CD8-positive, alpha-beta memory T cell (primary cell): ENCODE results near the gene ACSM2A. TPM values are rescaled to one million over a fixed set of nuclear protein-coding genes. Genes with fewer than 3 reads are reported as not detected.
"Not testable (repeated sequence)": the region's sequence is repeated elsewhere in the genome, so short reads cannot be mapped to it uniquely, and the experiment has no call there.

Experiments used
- CTCF ChIA-PET: fragments of 350-600 bp; sonication (Branson Sonifier 250); formaldehyde crosslinking; loops from one replicate; lab custom pipeline; 2021; ENCODE audit warnings: antibody characterized with exemption; lab: Charles Lee
- POLR2A ChIA-PET: fragments of 350-600 bp; sonication (Branson Sonifier 250); formaldehyde crosslinking; loops from one replicate; lab custom pipeline; 2021; ENCODE audit warnings: antibody characterized with exemption; lab: Charles Lee
- DNase-seq, 5 donors: peaks; one replicate each; pipeline versions ENCODE4 v3.0.0 to v3.0.0-alpha.2; 2020 to 2022; ENCODE audit warnings: mixed read lengths in 1 of 5
- H3K27ac ChIP-seq: one replicate; pipeline ENCODE4 v1.7.0; 2013; ENCODE audit warnings: low read depth, mild to moderate bottlenecking, low read length, moderate library complexity
- H3K27me3 ChIP-seq: 2 replicates; pipeline ENCODE4 v1.7.0; 2013; ENCODE audit warnings: low read length, mild to moderate bottlenecking; ENCODE audit not compliant: insufficient read depth, poor library complexity, severe bottlenecking
- H3K36me3 ChIP-seq: 2 replicates; pipeline ENCODE4 v1.7.0; 2013; ENCODE audit warnings: mild to moderate bottlenecking, low read length, moderate library complexity; ENCODE audit not compliant: insufficient read depth
- H3K4me1 ChIP-seq: 2 replicates; pipeline ENCODE4 v1.7.0; 2013; ENCODE audit warnings: mild to moderate bottlenecking, low read length, moderate library complexity; ENCODE audit not compliant: insufficient read depth
- H3K4me3 ChIP-seq: 2 replicates; pipeline ENCODE4 v1.7.0; 2013; ENCODE audit warnings: mild to moderate bottlenecking, low read length
- H3K9me3 ChIP-seq: 2 replicates; pipeline ENCODE4 v1.7.0; 2013; ENCODE audit warnings: mild to moderate bottlenecking, low read length
- H3K27ac Mint-ChIP-seq, 8 donors: one replicate each; pipeline ENCODE4 v1.8.0; 2020 to 2021; ENCODE audit warnings: mixed read lengths in 8 of 8, mild to moderate bottlenecking in 6 of 8, inconsistent platforms in 3 of 8, moderate library complexity in 3 of 8
- H3K27me3 Mint-ChIP-seq, 2 donors: one replicate each; pipeline ENCODE4 v1.8.0; 2020 to 2021; ENCODE audit warnings: mixed read lengths in 2 of 2, mild to moderate bottlenecking in 1 of 2, moderate library complexity in 1 of 2
- H3K36me3 Mint-ChIP-seq, 3 donors: one replicate each; pipeline ENCODE4 v1.8.0; 2020 to 2021; ENCODE audit warnings: mixed read lengths in 3 of 3, inconsistent platforms in 1 of 3, mild to moderate bottlenecking in 1 of 3
- H3K4me1 Mint-ChIP-seq, 3 donors: one replicate each; pipeline ENCODE4 v1.8.0; 2020 to 2021; ENCODE audit warnings: mixed read lengths in 3 of 3, inconsistent platforms in 1 of 3, mild to moderate bottlenecking in 1 of 3
- H3K4me3 Mint-ChIP-seq, 7 donors: one replicate each; pipeline ENCODE4 v1.8.0; 2020 to 2021; ENCODE audit warnings: mixed read lengths in 7 of 7, mild to moderate bottlenecking in 6 of 7, moderate library complexity in 4 of 7, inconsistent platforms in 2 of 7
- H3K9me3 Mint-ChIP-seq, 5 donors: one replicate each; pipeline ENCODE4 v1.8.0; 2020 to 2022; ENCODE audit warnings: mixed read lengths in 5 of 5, mild to moderate bottlenecking in 3 of 5, moderate library complexity in 2 of 5, inconsistent platforms in 1 of 5
- polyA plus RNA-seq: library from polyadenylated mRNA; unstranded; fragments of 300-500 nt; fragmentation: Illumina TruSeq; gene quantifications from one replicate; pipeline ENCODE4 v1.2.3, GENCODE V29; 2021
- total RNA-seq, 2 experiments: library from RNA; stranded (reverse); gene quantifications; one replicate each; pipeline ENCODE4 v1.2.3, GENCODE V29; 2021

ACSM2A gene
- total and polyA plus RNA-seq, 3 experiments from 2014 or later: not detected

DNA sequence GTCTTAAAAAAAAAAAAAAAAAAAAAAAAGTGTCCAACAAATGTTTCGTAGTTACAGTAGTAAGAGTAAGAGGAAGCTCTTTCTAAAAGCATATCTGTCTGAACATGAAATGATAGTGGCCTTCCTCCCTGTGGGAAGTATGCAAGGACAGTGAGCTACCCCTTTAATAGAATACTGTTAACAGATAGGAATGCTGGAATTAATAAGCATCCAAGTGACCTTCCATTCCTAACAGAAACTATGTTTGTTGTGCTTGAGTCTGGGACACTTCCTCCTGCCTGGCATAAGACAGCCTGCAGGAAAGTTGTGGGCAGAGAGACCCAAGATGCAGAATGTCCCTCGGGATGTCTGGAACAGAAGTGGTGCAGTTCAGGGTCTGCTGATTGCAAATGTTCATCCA, 12.4 kb upstream of the ACSM2A start:
- H3K36me3 ChIP-seq, DNase-seq, H3K27ac Mint-ChIP-seq, H3K27me3 Mint-ChIP-seq, H3K27me3 ChIP-seq, CTCF ChIA-PET, H3K4me1 Mint-ChIP-seq, H3K36me3 Mint-ChIP-seq, H3K9me3 Mint-ChIP-seq, H3K27ac ChIP-seq, POLR2A ChIA-PET, H3K4me1 ChIP-seq, H3K4me3 ChIP-seq, H3K4me3 Mint-ChIP-seq, H3K9me3 ChIP-seq: not testable (repeated sequence)

- H3K4me3 Mint-ChIP-seq, H3K9me3 Mint-ChIP-seq, DNase-seq, H3K4me3 ChIP-seq, H3K27ac Mint-ChIP-seq, H3K9me3 ChIP-seq, H3K4me1 Mint-ChIP-seq, H3K4me1 ChIP-seq, H3K27me3 Mint-ChIP-seq, POLR2A ChIA-PET, CTCF ChIA-PET, H3K36me3 Mint-ChIP-seq, H3K36me3 ChIP-seq, H3K27ac ChIP-seq, H3K27me3 ChIP-seq: not testable (repeated sequence)
These were observed 11.5 kb upstream of the ACSM2A start for GRCh38 chr16:20439820-20440231.

DNA sequence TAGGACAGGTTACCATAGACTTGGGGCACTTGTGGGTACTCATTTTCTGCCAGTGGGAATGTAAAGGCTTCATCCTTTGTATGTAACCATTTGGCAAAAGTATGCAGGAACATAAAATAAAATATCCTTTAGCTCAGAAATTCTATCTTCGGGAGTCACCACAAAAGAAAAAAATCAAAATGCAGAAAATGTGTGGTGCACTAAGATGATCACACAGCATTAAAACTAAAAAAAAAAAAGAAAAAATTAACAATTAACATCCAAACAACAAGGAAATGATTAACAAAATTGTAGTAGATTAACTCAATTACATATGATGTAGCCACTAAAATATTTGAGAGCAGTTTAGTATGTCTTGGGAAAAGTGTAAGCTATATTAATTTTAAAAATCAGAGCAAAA, 10.6 kb upstream of the ACSM2A start:
- H3K27ac Mint-ChIP-seq, H3K36me3 Mint-ChIP-seq, H3K27me3 ChIP-seq, H3K4me3 Mint-ChIP-seq, H3K4me1 Mint-ChIP-seq, H3K36me3 ChIP-seq, CTCF ChIA-PET, H3K9me3 Mint-ChIP-seq, POLR2A ChIA-PET, DNase-seq, H3K4me3 ChIP-seq, H3K27ac ChIP-seq, H3K27me3 Mint-ChIP-seq, H3K9me3 ChIP-seq, H3K4me1 ChIP-seq: not testable (repeated sequence)

DNA sequence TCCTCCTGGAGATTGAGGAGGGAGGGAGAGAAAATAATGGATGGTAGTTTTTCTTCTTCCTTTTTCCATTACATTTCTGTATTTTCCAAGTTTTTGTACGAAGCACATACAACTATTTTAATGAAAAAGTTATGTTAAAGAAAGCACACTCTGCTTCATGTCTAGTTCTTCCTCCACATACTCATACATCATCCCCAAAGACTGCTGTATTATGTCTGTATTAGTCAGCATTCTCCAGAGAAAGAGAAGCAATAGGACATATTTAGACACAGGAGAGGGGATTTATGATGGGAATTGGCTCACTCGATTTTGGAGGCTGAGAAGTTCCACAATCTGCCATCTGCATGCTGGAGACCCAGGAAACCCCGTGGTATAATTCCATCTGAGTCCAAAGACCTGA, 10.1 kb upstream of the ACSM2A start:
- no peaks in the 10 kb centered on the region for H3K9me3 ChIP-seq
- DNase-seq: no peak
- no peak overlapping the region for H3K27ac ChIP-seq
- H3K27me3 ChIP-seq: no peaks in the 10 kb centered on the region
- Mint-ChIP-seq H3K4me1 (no peaks in the 10 kb centered on the region), H3K27me3 (peaks cover 0 to 5% of the 10 kb centered on the region in 2 donors), H3K27ac (no peak overlapping the region), H3K9me3 (peaks cover 0 to 1% (median 0%) of the 10 kb centered on the region in 5 donors), H3K36me3 (no peaks in the 10 kb centered on the region), H3K4me3 (no peak overlapping the region)
- CTCF ChIA-PET: no interaction called here
- no peaks in the 10 kb centered on the region for H3K4me1 ChIP-seq
- H3K36me3 ChIP-seq: no peaks in the 10 kb centered on the region
- POLR2A ChIA-PET: no interaction called here
- H3K4me3 ChIP-seq: no peak overlapping the region

- H3K4me1 Mint-ChIP-seq, H3K4me3 ChIP-seq, H3K4me3 Mint-ChIP-seq, H3K36me3 ChIP-seq, CTCF ChIA-PET, H3K9me3 ChIP-seq, H3K27ac Mint-ChIP-seq, H3K27ac ChIP-seq, DNase-seq, H3K4me1 ChIP-seq, H3K36me3 Mint-ChIP-seq, H3K27me3 Mint-ChIP-seq, H3K9me3 Mint-ChIP-seq, POLR2A ChIA-PET, H3K27me3 ChIP-seq: not testable (repeated sequence)
These were observed 9.5 kb upstream of the ACSM2A start for GRCh38 chr16:20441859-20442258.

DNA sequence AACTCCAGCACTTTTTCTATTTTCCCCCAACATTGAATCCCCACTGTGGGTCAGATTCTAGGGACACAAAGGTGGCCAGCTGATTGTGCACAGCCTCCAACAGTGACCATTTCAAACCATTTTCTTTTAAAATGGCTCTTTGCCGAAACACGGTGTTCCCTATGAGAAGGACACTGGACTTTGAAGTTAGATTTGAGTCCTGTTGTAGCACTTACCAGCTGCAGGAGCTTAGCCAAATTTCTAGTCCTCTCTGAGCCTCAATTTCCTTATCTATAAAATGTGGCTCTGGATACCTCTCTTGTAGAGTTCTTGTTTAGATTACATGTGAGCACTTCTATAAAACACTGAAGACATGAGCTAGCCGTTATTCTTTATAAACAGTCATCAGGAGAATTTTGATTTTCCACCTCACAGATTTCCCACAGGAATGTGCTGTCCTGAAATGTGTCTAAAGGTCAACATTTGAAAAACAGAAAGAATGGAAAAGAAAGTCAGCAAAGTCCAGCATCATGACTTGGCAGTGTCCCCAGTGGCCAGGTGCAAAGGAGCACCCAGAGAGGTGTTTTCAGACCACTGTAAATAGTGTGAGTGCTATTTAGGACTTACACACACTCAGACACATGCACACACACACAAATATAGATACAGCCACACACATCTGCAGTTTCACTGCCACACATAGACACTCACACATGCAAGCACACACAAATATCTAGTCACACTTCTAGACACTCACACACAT, 4.5 kb upstream of the ACSM2A start:
- CTCF ChIA-PET, H3K27ac ChIP-seq, H3K4me1 ChIP-seq, H3K9me3 ChIP-seq, POLR2A ChIA-PET, H3K36me3 ChIP-seq, H3K9me3 Mint-ChIP-seq, H3K4me3 Mint-ChIP-seq, H3K4me1 Mint-ChIP-seq, DNase-seq, H3K36me3 Mint-ChIP-seq, H3K27me3 Mint-ChIP-seq, H3K4me3 ChIP-seq, H3K27me3 ChIP-seq, H3K27ac Mint-ChIP-seq: not testable (repeated sequence)

- H3K4me1 ChIP-seq, H3K9me3 ChIP-seq, H3K36me3 ChIP-seq, H3K36me3 Mint-ChIP-seq, H3K4me3 ChIP-seq, H3K27ac Mint-ChIP-seq, DNase-seq, CTCF ChIA-PET, H3K27me3 ChIP-seq, H3K27me3 Mint-ChIP-seq, H3K4me1 Mint-ChIP-seq, POLR2A ChIA-PET, H3K4me3 Mint-ChIP-seq, H3K27ac ChIP-seq, H3K9me3 Mint-ChIP-seq: not testable (repeated sequence)
These were observed 2.3 kb downstream of the ACSM2A start for GRCh38 chr16:20453633-20454032.

- H3K4me1 ChIP-seq, H3K9me3 ChIP-seq, POLR2A ChIA-PET, H3K27me3 Mint-ChIP-seq, H3K27ac Mint-ChIP-seq, H3K36me3 Mint-ChIP-seq, H3K4me1 Mint-ChIP-seq, H3K27ac ChIP-seq, CTCF ChIA-PET, H3K36me3 ChIP-seq, H3K27me3 ChIP-seq, H3K4me3 Mint-ChIP-seq, DNase-seq, H3K9me3 Mint-ChIP-seq, H3K4me3 ChIP-seq: not testable (repeated sequence)
These were observed 7.9 kb downstream of the ACSM2A start for GRCh38 chr16:20459227-20459626.

- H3K27me3 ChIP-seq, H3K27me3 Mint-ChIP-seq, H3K9me3 Mint-ChIP-seq, POLR2A ChIA-PET, H3K36me3 Mint-ChIP-seq, H3K27ac ChIP-seq, H3K4me3 Mint-ChIP-seq, DNase-seq, H3K4me3 ChIP-seq, H3K9me3 ChIP-seq, H3K27ac Mint-ChIP-seq, H3K36me3 ChIP-seq, CTCF ChIA-PET, H3K4me1 Mint-ChIP-seq, H3K4me1 ChIP-seq: not testable (repeated sequence)
These were observed 9.0 kb downstream of the ACSM2A start for GRCh38 chr16:20460313-20460712.
